ENCODE data around the gene EFCAB8. TPM values are rescaled to one million over a fixed set of nuclear protein-coding genes. Genes with fewer than 3 reads are reported as not detected.
A peak's percentile ranks its signal among the peaks of the same experiment; 100 is the strongest.

Gene EFCAB8
- total RNA-seq, 1 donor from 2014 or later: 1.1 TPM

DNA sequence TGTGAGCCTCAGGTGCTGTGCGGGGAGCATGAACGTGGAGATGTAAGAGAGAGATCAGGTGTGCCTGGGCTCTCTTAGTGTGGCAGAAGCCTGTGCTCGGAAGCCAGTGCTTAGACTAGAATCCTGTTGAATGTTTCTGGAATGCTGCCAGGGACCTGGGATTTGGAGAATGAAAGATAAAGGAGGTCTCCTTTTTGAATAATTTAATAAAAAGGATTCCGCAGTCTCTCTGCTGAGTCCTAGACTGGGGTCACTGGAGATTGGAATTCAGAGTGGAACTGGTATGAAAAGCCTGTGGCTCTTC lies 18.8 kb upstream of the EFCAB8 start:
- Mint-ChIP-seq H3K27ac (ENCODE audit: unreplicated experiment) (no peak overlapping the region), H3K4me3 (ENCODE audit: unreplicated experiment) (no peak overlapping the region), H3K4me1 (ENCODE audit: unreplicated experiment) (peaks cover 6% of the 10 kb centered on the region), H3K27me3 (ENCODE audit: unreplicated experiment) (peaks cover 4% of the 10 kb centered on the region), H3K36me3 (ENCODE audit: low read depth, unreplicated experiment) (peaks cover 21% of the 10 kb centered on the region), H3K9me3 (ENCODE audit: unreplicated experiment) (no peaks in the 10 kb centered on the region)
- TF ChIP-seq, protein P1, sequence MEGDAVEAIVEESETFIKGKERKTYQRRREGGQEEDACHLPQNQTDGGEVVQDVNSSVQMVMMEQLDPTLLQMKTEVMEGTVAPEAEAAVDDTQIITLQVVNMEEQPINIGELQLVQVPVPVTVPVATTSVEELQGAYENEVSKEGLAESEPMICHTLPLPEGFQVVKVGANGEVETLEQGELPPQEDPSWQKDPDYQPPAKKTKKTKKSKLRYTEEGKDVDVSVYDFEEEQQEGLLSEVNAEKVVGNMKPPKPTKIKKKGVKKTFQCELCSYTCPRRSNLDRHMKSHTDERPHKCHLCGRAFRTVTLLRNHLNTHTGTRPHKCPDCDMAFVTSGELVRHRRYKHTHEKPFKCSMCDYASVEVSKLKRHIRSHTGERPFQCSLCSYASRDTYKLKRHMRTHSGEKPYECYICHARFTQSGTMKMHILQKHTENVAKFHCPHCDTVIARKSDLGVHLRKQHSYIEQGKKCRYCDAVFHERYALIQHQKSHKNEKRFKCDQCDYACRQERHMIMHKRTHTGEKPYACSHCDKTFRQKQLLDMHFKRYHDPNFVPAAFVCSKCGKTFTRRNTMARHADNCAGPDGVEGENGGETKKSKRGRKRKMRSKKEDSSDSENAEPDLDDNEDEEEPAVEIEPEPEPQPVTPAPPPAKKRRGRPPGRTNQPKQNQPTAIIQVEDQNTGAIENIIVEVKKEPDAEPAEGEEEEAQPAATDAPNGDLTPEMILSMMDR (IDR thresholded peaks at IDR 0.05; ENCODE audit: unreplicated experiment): no peak
- no peak for DNase-seq (ENCODE audit: low spot score)

GRCh38 chr20:32841174-32841573 lies 17.5 kb upstream of the EFCAB8 start:
- Mint-ChIP-seq H3K4me3 (ENCODE audit: unreplicated experiment) (peak overlapping the region; percentile 79), H3K9me3 (ENCODE audit: unreplicated experiment) (no peaks in the 10 kb centered on the region), H3K27ac (ENCODE audit: unreplicated experiment) (no peak overlapping the region), H3K36me3 (ENCODE audit: low read depth, unreplicated experiment) (peaks cover 22% of the 10 kb centered on the region), H3K27me3 (ENCODE audit: unreplicated experiment) (peaks cover 4% of the 10 kb centered on the region), H3K4me1 (ENCODE audit: unreplicated experiment) (peaks cover 6% of the 10 kb centered on the region)
- TF ChIP-seq, protein P1 (IDR thresholded peaks at IDR 0.05; ENCODE audit: unreplicated experiment): no peak
- DNase-seq (ENCODE audit: low spot score): no peak

DNA sequence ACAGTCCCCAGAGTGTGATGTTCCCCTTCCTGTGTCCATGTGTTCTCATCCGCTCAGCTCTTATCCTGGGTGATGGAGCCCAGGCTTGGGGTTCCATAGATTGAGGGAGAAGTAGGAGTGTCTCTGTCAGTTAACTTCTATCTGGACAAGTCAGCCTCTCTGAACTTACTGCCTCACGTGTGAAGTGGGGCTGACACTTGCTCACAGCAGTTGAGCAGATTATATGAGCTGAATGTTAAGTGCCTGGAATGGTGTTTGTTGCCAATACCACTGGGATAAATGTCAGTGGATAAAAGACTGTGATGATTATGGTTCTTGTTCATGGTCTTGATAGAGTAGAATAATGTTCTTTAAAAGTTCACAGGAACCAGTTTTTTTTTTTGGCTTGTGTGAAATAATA lies 17.1 kb upstream of the EFCAB8 start:
- DNase-seq (ENCODE audit: low spot score): no peak
- TF ChIP-seq, protein P1 (IDR thresholded peaks at IDR 0.05; ENCODE audit: unreplicated experiment): no peak
- peak overlapping the region; percentile 81 for H3K4me3 Mint-ChIP-seq (ENCODE audit: unreplicated experiment)
- peaks cover 4% of the 10 kb centered on the region for H3K27me3 Mint-ChIP-seq (ENCODE audit: unreplicated experiment)
- peaks cover 6% of the 10 kb centered on the region for H3K4me1 Mint-ChIP-seq (ENCODE audit: unreplicated experiment)
- H3K27ac Mint-ChIP-seq (ENCODE audit: unreplicated experiment): no peak overlapping the region
- H3K9me3 Mint-ChIP-seq (ENCODE audit: unreplicated experiment): no peaks in the 10 kb centered on the region
- peaks cover 26% of the 10 kb centered on the region for H3K36me3 Mint-ChIP-seq (ENCODE audit: low read depth, unreplicated experiment)

DNA sequence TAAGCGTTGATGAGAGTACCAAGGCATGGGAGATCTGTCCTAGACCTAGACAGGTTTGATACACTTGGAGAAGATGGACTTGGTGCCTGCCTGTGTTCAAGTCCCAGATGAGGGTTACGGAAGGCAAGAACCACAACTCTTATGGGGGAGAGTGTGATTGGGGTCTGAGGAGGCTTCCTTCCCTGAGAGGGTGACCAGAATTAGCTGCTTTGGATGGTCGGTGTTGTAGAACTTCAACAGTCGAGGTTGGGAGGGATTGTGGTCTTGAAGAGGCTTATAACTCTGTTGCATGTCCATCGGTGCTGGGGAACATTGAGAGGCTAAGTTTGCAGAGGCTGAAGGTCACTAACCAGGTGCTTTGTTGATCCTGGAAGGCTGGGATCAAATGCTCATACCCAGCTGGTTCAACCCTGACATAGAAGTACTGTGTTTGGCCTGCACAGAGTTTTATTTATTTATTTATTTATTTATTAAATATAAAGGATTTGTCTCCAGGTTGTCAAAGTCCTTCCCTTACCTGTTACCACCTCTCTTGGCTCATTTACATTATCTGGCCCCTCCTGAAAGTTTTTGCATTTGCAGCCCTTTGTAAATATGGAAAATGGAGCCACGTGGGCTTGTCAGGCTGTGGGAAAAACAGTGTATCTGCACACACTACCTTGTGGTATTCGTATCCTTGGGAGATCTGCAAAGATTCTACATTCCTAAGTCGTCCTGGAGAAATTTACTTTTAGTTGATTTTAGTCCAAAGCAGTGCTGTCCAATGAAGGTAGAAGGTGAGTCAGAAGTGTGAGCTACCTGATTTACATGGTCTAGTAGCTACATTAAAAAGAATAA lies 15.8 kb upstream of the EFCAB8 start:
- Mint-ChIP-seq H3K4me3 (ENCODE audit: unreplicated experiment) (no peak overlapping the region), H3K36me3 (ENCODE audit: low read depth, unreplicated experiment) (peaks cover 37% of the 10 kb centered on the region), H3K27ac (ENCODE audit: unreplicated experiment) (no peak overlapping the region), H3K9me3 (ENCODE audit: unreplicated experiment) (no peaks in the 10 kb centered on the region), H3K27me3 (ENCODE audit: unreplicated experiment) (peaks cover 4% of the 10 kb centered on the region), H3K4me1 (ENCODE audit: unreplicated experiment) (peaks cover 6% of the 10 kb centered on the region)
- TF ChIP-seq, protein P1 (IDR thresholded peaks at IDR 0.05; ENCODE audit: unreplicated experiment): no peak
- no peak for DNase-seq (ENCODE audit: low spot score)

GRCh38 chr20:32845786-32846185 lies 12.9 kb upstream of the EFCAB8 start:
- Mint-ChIP-seq H3K36me3 (ENCODE audit: low read depth, unreplicated experiment) (peaks cover 26% of the 10 kb centered on the region), H3K4me1 (ENCODE audit: unreplicated experiment) (peaks cover 6% of the 10 kb centered on the region)

More at GRCh38 chr20:32845786-32846185, 12.9 kb upstream of the EFCAB8 start:
- no peak overlapping the region for H3K27ac Mint-ChIP-seq (ENCODE audit: unreplicated experiment)
- no peak overlapping the region for H3K4me3 Mint-ChIP-seq (ENCODE audit: unreplicated experiment)
- H3K9me3 Mint-ChIP-seq (ENCODE audit: unreplicated experiment): no peaks in the 10 kb centered on the region
- no peak for DNase-seq (ENCODE audit: low spot score)
- TF ChIP-seq, protein P1 (IDR thresholded peaks at IDR 0.05; ENCODE audit: unreplicated experiment): no peak
- H3K27me3 Mint-ChIP-seq (ENCODE audit: unreplicated experiment): peaks cover 4% of the 10 kb centered on the region

Measured in endothelial cell (in vitro differentiated cells).